ENCODE data around the gene TTC16.

The TTC16 gene

GRCh38 chr9:127722055-127722745, 6.3 kb downstream of the TTC16 start:
- DNase-seq: no peak

- no peak for DNase-seq
These were observed 7.1 kb downstream of the TTC16 start for GRCh38 chr9:127723013-127723412.

GRCh38 chr9:127723444-127723843, 7.6 kb downstream of the TTC16 start:
- peak; percentile 60 for DNase-seq

- no peak for DNase-seq
These were observed 8.1 kb downstream of the TTC16 start for GRCh38 chr9:127724012-127724411.

GRCh38 chr9:127726871-127727270, 11.0 kb downstream of the TTC16 start:
- no peak for DNase-seq

- DNase-seq: no peak
These were observed 12.9 kb downstream of the TTC16 start for GRCh38 chr9:127728808-127729207.

GRCh38 chr9:127729522-127730256, 13.8 kb downstream of the TTC16 start:
- DNase-seq: no peak

GRCh38 chr9:127730262-127730661, 14.4 kb downstream of the TTC16 start:
- DNase-seq: no peak

GRCh38 chr9:127730799-127731410, 15.0 kb downstream of the TTC16 start:
- DNase-seq: no peak

GRCh38 chr9:127731938-127732337, 16.1 kb downstream of the TTC16 start:
- DNase-seq: no peak

GRCh38 chr9:127732444-127732843, 16.6 kb downstream of the TTC16 start:
- no peak for DNase-seq

GRCh38 chr9:127733614-127734013, 17.7 kb downstream of the TTC16 start:
- DNase-seq: no peak

GRCh38 chr9:127734247-127734746, 18.4 kb downstream of the TTC16 start:
- DNase-seq: no peak

GRCh38 chr9:127734747-127735529, 19.1 kb downstream of the TTC16 start, which contains the start of gene TOR2A:
Gene TOR2A, minus strand, starts transcription at chr9:127735294. Its CDS starts 24 bp downstream, at chr9:127735270.
- peak; percentile 93 for DNase-seq

- DNase-seq: no peak
These were observed 19.8 kb downstream of the TTC16 start for GRCh38 chr9:127735530-127736185.

- DNase-seq: no peak
These were observed 22.8 kb downstream of the TTC16 start for GRCh38 chr9:127738666-127739065.

GRCh38 chr9:127739614-127740330, 23.9 kb downstream of the TTC16 start:
- no peak for DNase-seq

GRCh38 chr9:127741831-127742434, 26.1 kb downstream of the TTC16 start:
- no peak for DNase-seq

- no peak for DNase-seq
These were observed 26.7 kb downstream of the TTC16 start for GRCh38 chr9:127742435-127743088.

GRCh38 chr9:127744398-127745110, 28.7 kb downstream of the TTC16 start:
- no peak for DNase-seq

All from 8988T (cell line).